PFSK-1 (cell line): ENCODE results near the gene IL17A. TPM values are rescaled to one million over a fixed set of nuclear protein-coding genes. Genes with fewer than 3 reads are reported as not detected.

Experiments used
- FOXP2 ChIP-seq: optimal IDR thresholded peaks from 2 replicates; pipeline ENCODE3; 2011; ENCODE audit warnings: borderline replicate concordance, control low read depth, inconsistent platforms; ENCODE audit not compliant: insufficient read depth; ENCODE audit errors: extremely low read length, extremely low read depth
- POLR2AphosphoS5 ChIP-seq: IDR thresholded peaks from 2 replicates; pipeline ENCODE4 v1.6.1; 2012; ENCODE audit warnings: low read depth, mild to moderate bottlenecking, control low read depth, low read length, moderate library complexity
- SIN3A ChIP-seq: IDR thresholded peaks from 2 replicates; pipeline ENCODE4 v1.6.1; 2012; ENCODE audit warnings: mild to moderate bottlenecking, low read length, moderate library complexity, borderline replicate concordance; ENCODE audit not compliant: insufficient read depth
- TAF1 ChIP-seq: IDR thresholded peaks from 2 replicates; pipeline ENCODE4 v1.6.1; 2012; ENCODE audit warnings: low read length, control low read depth, borderline replicate concordance; ENCODE audit not compliant: insufficient read depth
- polyA plus RNA-seq: library from polyadenylated mRNA; unstranded; fragments of >200 nt; gene quantifications from one replicate; pipeline ENCODE4 v1.2.1, GENCODE V29; 2012; ENCODE audit warnings: low read depth, missing spikeins; ENCODE audit not compliant: insufficient read length
- TF ChIP-seq, protein P1 (sequence below), 2 experiments: IDR thresholded peaks; 2 replicates each; pipeline versions ENCODE4 v1.6.1 to v1.8.0; 2011 to 2012; ENCODE audit warnings: low read depth in 2 of 2, low read length in 2 of 2, control low read depth in 1 of 2, inconsistent platforms in 1 of 2, mild to moderate bottlenecking in 1 of 2, moderate library complexity in 1 of 2; ENCODE audit not compliant: insufficient read depth in 1 of 2

Gene IL17A
- not detected for polyA plus RNA-seq

GRCh38 chr6:52186075-52186474, at the start of gene IL17A:
Gene IL17A, plus strand, starts transcription at chr6:52186375. Its CDS starts 57 bp downstream, at chr6:52186432.
- TF ChIP-seq FOXP2, result no peak
- no peak for TF ChIP-seq POLR2AphosphoS5
- TF ChIP-seq TAF1, result no peak
- TF ChIP-seq SIN3A, result no peak
- TF ChIP-seq, protein P1, sequence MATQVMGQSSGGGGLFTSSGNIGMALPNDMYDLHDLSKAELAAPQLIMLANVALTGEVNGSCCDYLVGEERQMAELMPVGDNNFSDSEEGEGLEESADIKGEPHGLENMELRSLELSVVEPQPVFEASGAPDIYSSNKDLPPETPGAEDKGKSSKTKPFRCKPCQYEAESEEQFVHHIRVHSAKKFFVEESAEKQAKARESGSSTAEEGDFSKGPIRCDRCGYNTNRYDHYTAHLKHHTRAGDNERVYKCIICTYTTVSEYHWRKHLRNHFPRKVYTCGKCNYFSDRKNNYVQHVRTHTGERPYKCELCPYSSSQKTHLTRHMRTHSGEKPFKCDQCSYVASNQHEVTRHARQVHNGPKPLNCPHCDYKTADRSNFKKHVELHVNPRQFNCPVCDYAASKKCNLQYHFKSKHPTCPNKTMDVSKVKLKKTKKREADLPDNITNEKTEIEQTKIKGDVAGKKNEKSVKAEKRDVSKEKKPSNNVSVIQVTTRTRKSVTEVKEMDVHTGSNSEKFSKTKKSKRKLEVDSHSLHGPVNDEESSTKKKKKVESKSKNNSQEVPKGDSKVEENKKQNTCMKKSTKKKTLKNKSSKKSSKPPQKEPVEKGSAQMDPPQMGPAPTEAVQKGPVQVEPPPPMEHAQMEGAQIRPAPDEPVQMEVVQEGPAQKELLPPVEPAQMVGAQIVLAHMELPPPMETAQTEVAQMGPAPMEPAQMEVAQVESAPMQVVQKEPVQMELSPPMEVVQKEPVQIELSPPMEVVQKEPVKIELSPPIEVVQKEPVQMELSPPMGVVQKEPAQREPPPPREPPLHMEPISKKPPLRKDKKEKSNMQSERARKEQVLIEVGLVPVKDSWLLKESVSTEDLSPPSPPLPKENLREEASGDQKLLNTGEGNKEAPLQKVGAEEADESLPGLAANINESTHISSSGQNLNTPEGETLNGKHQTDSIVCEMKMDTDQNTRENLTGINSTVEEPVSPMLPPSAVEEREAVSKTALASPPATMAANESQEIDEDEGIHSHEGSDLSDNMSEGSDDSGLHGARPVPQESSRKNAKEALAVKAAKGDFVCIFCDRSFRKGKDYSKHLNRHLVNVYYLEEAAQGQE (IDR thresholded peaks at IDR 0.05; ENCODE audit: insufficient read depth in 1 of 2, low read depth in 2 of 2, low read length in 2 of 2), result no peak

DNA sequence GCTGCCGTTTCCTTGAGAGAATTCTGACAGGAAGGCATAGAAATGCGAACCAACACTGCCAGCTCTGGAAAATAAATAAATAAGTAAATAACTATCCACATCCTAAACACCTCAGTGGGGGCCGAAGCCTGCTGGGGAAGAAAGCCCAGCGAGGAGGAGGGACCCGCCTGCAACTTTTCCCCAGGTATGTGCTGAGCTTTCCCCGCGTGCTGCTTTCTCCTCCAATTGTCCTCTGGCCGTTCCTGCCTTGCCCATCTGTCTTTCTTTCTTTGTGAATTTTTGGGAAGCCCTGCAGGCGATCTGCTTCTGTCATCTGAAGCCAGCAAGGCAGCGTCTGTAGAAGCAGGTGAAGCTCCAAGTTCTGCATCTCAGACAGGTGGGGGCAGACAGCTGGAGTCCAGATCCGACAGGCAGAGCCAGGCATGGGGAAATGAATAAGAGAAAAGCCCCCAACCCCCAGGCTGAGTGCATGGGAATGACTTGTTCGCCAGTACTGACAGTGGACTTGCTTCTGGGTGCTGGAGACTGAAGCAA, 49.2 kb upstream of the IL17A start:
- TF ChIP-seq FOXP2, result no peak

DNA sequence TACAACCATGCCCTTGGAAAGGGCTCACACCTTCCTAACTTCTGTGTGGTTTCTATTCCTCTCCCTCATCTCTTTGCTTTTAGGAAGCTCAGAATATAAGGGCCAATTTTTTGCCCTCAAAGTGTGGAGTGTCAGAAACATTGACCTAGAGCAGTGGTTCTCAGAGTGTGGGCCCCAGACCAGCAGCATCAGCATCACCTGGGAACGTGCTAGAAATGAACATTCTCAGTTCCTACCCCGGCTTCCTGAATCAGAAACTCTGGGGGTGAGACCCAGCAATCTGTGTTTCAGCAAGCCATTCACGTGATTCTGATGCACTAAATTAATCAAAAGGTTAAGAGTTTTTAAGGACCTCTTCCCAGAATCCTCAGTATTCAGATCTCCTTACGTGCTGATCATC, 47.9 kb upstream of the IL17A start:
- no peak for TF ChIP-seq TAF1
- TF ChIP-seq, protein P1 (IDR thresholded peaks at IDR 0.05; ENCODE audit: insufficient read depth in 1 of 2, low read depth in 2 of 2, low read length in 2 of 2), result no peak
- no peak for TF ChIP-seq FOXP2
- TF ChIP-seq POLR2AphosphoS5, result no peak
- TF ChIP-seq SIN3A, result no peak

DNA sequence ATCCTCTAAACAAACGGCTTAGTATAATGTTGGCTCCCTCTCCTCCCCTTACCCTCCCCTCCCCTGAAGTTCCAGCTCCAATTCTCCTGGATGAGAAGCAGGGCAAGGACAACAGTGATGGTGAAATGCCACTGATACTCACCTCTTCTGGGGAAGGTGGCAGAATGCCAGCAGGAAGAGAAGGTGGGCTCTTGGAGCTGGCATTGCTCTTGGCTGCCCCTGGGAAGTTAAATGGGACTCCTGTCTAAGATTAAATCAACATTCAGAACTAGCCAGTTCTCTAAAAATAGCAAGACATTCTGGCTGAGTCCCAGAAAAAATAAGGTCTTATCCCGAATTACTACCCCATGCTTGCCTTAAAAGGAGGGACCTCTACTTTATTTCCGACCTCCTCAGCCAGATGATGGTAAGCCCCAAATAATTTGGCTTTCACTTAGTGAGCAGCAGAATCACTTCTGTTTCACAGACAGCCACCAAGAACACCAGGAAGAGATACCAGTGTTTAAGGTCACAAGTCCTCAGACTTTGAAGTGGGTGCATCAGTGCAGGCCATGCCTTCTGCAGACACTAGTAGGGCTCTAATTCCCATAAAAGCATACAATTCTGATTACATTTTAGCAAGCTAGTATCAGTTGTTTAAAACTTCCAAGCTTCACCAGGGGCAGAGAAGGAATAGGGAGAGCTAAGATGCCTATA, 46.0 kb upstream of the IL17A start:
- TF ChIP-seq, protein P1 (IDR thresholded peaks at IDR 0.05; ENCODE audit: insufficient read depth in 1 of 2, low read depth in 2 of 2, low read length in 2 of 2), result no peak
- TF ChIP-seq SIN3A (no peak), TAF1 (no peak), POLR2AphosphoS5 (no peak), FOXP2 (no peak)

DNA sequence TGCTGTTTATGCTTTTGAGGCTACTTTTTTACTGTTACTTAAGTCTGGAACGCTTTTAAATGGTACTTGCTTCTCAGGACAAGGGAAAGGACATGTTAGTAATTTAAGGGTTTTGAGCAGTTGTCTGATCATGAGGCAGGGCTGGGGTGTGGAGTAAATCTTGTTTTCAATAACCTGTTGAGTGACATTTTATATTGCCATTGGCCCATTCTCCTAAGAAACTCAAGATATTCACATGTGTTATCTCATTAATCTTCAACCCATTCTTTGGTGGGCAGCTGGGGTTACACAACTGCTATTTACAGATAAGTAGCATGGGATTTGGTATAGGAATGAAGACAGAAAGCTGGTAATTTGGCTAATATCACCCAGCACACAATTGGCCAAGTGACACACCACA, 44.6 kb upstream of the IL17A start:
- TF ChIP-seq, protein P1 (IDR thresholded peaks at IDR 0.05; ENCODE audit: insufficient read depth in 1 of 2, low read depth in 2 of 2, low read length in 2 of 2), result no peak
- TF ChIP-seq TAF1, result no peak
- TF ChIP-seq SIN3A, result no peak
- no peak for TF ChIP-seq POLR2AphosphoS5
- TF ChIP-seq FOXP2, result no peak
